CD4-positive, alpha-beta T cell (primary cell): ENCODE results near the gene ESRP2. TPM values are rescaled to one million over a fixed set of nuclear protein-coding genes. Genes with fewer than 3 reads are reported as not detected.

Source experiments
- ATAC-seq: fragments of 200-7000 bp; cut with Tn5 transposase; one replicate; pipeline ENCODE4 v1.10.0; 2022; ENCODE audit warnings: mild to moderate bottlenecking; ENCODE audit not compliant: poor library complexity
- CTCF ChIA-PET: fragments of 350-600 bp; sonication (Branson Sonifier 250); formaldehyde crosslinking; loops from one replicate; lab custom pipeline; 2021; ENCODE audit warnings: antibody characterized with exemption, inconsistent platforms; lab: Charles Lee
- POLR2A ChIA-PET: fragments of 350-600 bp; sonication (Branson Sonifier 250); formaldehyde crosslinking; loops from one replicate; lab custom pipeline; 2021; ENCODE audit warnings: antibody characterized with exemption, inconsistent platforms; lab: Charles Lee
- DNase-seq, 14 experiments: peaks; one replicate each; pipeline ENCODE4 v3.0.0-alpha.2; 2013 to 2020; ENCODE audit warnings: mixed read lengths in 2 of 14
- H3K27ac ChIP-seq, 2 donors: one replicate each; pipeline versions ENCODE4 v1.5.1 to v1.7.0; 2013; ENCODE audit warnings: low read length in 2 of 2, low read depth in 1 of 2, mild to moderate bottlenecking in 1 of 2
- H3K27me3 ChIP-seq, 2 experiments: 1 replicate in 1 of 2; 2 replicates in 1 of 2; pipeline versions ENCODE4 v1.6.1 to v1.7.0; 2013; ENCODE audit warnings: low read length in 2 of 2, control low read depth in 1 of 2, mild to moderate bottlenecking in 1 of 2, moderate library complexity in 1 of 2; ENCODE audit not compliant: insufficient read depth in 2 of 2, control insufficient read depth in 1 of 2
- H3K36me3 ChIP-seq: one replicate; pipeline ENCODE4 v1.6.1; 2013; ENCODE audit warnings: low read length, control low read depth; ENCODE audit not compliant: insufficient read depth
- H3K4me1 ChIP-seq: one replicate; pipeline ENCODE4 v1.6.1; 2013; ENCODE audit warnings: low read length, control low read depth; ENCODE audit not compliant: insufficient read depth
- H3K4me3 ChIP-seq: one replicate; pipeline ENCODE4 v1.5.1; 2013; ENCODE audit warnings: mild to moderate bottlenecking, low read length, moderate library complexity
- H3K9me3 ChIP-seq, 2 experiments: 1 replicate in 1 of 2; 2 replicates in 1 of 2; pipeline versions ENCODE4 v1.6.1 to v1.7.0; 2013; ENCODE audit warnings: low read length in 2 of 2, mild to moderate bottlenecking in 2 of 2, control low read depth in 1 of 2, moderate library complexity in 1 of 2; ENCODE audit not compliant: control insufficient read depth in 1 of 2, insufficient read depth in 1 of 2
- H3K27ac Mint-ChIP-seq: one replicate; pipeline ENCODE4 v1.8.0; 2020; ENCODE audit warnings: mixed read lengths
- H3K27me3 Mint-ChIP-seq: one replicate; pipeline ENCODE4 v1.8.0; 2021; ENCODE audit warnings: mixed read lengths
- H3K36me3 Mint-ChIP-seq: one replicate; pipeline ENCODE4 v1.8.0; 2021; ENCODE audit warnings: low read depth, mixed read lengths
- H3K4me1 Mint-ChIP-seq: one replicate; pipeline ENCODE4 v1.8.0; 2021; ENCODE audit warnings: low read depth, mixed read lengths
- H3K4me3 Mint-ChIP-seq: one replicate; pipeline ENCODE4 v1.8.0; 2020; ENCODE audit warnings: mild to moderate bottlenecking, mixed read lengths
- H3K9me3 Mint-ChIP-seq: one replicate; pipeline ENCODE4 v1.8.0; 2020; ENCODE audit warnings: mixed read lengths
- intact Hi-C, 2 experiments: fragments of 100-400 bp; cut with DNase I in 1 of 2; cut with micrococcal nuclease in 1 of 2; formaldehyde crosslinking; loops; one replicate each; pipeline versions ENCODE4 v1.15.1 to v1.9.0; 2023 to 2025; cut with DNase I, micrococcal nuclease
- total RNA-seq, 174 experiments: library from RNA in 2 of 174; stranded (reverse) in 2 of 174; gene quantifications; one replicate each; pipeline ENCODE4 v1.2.3 and lab custom pipeline; 2021 to 2026
- TF ChIP-seq, protein P1 (sequence below): fragments of 200-600 bp; IDR thresholded peaks from one replicate; pipeline ENCODE4 v1.8.0; 2022; ENCODE audit warnings: antibody characterized with exemption, mild to moderate bottlenecking

ESRP2 gene
- total RNA-seq, 2 experiments from 2014 or later = not detected

DNA sequence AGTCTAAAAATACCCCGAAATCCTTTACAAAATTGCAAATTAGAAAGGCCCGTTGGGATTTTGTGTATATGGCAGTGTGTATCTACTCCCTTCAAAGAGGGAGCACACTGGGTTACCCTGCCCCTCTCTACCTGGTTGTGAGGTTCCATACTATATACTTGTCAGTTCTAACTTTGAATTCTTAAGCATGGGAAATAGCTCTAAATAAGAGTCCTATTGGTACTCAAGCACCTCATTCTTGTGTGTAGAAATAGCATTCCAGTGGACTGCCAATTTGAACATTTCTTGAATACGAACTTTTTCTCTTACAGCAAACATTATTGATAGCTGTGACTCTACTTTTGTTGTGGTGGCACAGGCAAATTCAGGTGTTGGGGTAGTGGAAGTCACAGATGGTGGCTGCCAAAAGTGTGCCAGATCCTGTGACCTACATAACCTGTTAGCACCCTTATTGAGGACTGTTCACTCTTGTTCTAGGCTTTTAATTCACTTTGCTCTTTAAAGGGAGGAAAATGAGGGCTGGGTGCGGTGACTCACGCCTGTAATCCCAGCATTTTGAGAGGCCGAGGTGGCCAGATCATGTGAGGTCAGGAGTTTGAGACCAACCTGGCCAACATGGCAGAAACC, 16.1 kb downstream of the ESRP2 start:
- Mint-ChIP-seq H3K9me3 (no peaks in the 10 kb centered on the region), H3K4me3 (no peak overlapping the region), H3K27me3 (no peaks in the 10 kb centered on the region), H3K4me1 (peaks cover 24% of the 10 kb centered on the region), H3K27ac (peak overlapping the region; percentile 79), H3K36me3 (peaks cover 54% of the 10 kb centered on the region)
- peaks cover 58% of the 10 kb centered on the region for H3K36me3 ChIP-seq
- H3K9me3 ChIP-seq = no peaks in the 10 kb centered on the region
- ChIA-PET POLR2A (interaction anchor here (0.7 kb wide), 1 partner anchor 284 kb away, joined by 4 read pairs; no protein-coding TSS in a partner anchor), CTCF (interaction anchor here (0.8 kb wide), 2 partner anchors 64 to 403 kb away, joined by 3 read pairs; no protein-coding TSS in a partner anchor)
- H3K27me3 ChIP-seq = no peaks in the 10 kb centered on the region
- intact Hi-C loops = no loop called here
- no peak overlapping the region for H3K4me3 ChIP-seq
- DNase-seq (no peak), ATAC-seq (no peak)
- H3K4me1 ChIP-seq = no peaks in the 10 kb centered on the region
- TF ChIP-seq, protein P1, sequence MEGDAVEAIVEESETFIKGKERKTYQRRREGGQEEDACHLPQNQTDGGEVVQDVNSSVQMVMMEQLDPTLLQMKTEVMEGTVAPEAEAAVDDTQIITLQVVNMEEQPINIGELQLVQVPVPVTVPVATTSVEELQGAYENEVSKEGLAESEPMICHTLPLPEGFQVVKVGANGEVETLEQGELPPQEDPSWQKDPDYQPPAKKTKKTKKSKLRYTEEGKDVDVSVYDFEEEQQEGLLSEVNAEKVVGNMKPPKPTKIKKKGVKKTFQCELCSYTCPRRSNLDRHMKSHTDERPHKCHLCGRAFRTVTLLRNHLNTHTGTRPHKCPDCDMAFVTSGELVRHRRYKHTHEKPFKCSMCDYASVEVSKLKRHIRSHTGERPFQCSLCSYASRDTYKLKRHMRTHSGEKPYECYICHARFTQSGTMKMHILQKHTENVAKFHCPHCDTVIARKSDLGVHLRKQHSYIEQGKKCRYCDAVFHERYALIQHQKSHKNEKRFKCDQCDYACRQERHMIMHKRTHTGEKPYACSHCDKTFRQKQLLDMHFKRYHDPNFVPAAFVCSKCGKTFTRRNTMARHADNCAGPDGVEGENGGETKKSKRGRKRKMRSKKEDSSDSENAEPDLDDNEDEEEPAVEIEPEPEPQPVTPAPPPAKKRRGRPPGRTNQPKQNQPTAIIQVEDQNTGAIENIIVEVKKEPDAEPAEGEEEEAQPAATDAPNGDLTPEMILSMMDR = no peak
- peak overlapping the region in 1 of 2 donors; percentile 35 for H3K27ac ChIP-seq

DNA sequence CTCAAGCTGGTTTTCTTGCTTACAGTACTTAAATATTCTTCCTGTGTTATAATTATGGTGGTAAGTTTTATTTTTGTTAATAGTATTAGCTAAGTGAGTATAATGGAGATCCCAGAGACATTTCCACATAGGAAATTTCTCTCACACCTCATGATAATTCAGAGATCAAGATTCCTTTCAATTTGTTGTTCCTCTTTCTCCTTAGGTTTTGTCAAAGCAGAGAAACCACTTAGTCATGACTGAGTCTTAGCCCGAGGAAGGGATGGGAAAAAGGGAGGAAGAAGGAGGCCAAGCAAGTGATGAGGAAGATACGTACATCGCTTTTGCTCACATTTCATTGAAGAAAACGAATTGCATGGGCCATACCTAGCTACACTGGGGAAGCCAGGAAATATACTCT, 18.4 kb downstream of the ESRP2 start:
- Mint-ChIP-seq H3K9me3 (no peaks in the 10 kb centered on the region), H3K4me3 (no peak overlapping the region), H3K27ac (peak overlapping the region; percentile 65), H3K4me1 (peaks cover 32% of the 10 kb centered on the region), H3K27me3 (no peaks in the 10 kb centered on the region), H3K36me3 (peaks cover 56% of the 10 kb centered on the region)
- no peak for ATAC-seq
- POLR2A ChIA-PET = interaction anchor here (0.6 to 0.7 kb wide), 2 partner anchors 11 to 217 kb away, joined by 3 to 4 read pairs; no protein-coding TSS in a partner anchor
- no peak for DNase-seq
- H3K27me3 ChIP-seq = no peaks in the 10 kb centered on the region
- H3K4me3 ChIP-seq = no peak overlapping the region
- TF ChIP-seq, protein P1 = no peak
- H3K27ac ChIP-seq = no peak overlapping the region
- no peaks in the 10 kb centered on the region for H3K4me1 ChIP-seq
- no peaks in the 10 kb centered on the region for H3K9me3 ChIP-seq
- CTCF ChIA-PET = interaction anchor here (0.5 to 2.3 kb wide), 6 partner anchors 10 to 123 kb away, joined by 3 to 7 read pairs (median 4); no protein-coding TSS in a partner anchor
- intact Hi-C loops = no loop called here
- H3K36me3 ChIP-seq = peaks cover 55% of the 10 kb centered on the region

DNA sequence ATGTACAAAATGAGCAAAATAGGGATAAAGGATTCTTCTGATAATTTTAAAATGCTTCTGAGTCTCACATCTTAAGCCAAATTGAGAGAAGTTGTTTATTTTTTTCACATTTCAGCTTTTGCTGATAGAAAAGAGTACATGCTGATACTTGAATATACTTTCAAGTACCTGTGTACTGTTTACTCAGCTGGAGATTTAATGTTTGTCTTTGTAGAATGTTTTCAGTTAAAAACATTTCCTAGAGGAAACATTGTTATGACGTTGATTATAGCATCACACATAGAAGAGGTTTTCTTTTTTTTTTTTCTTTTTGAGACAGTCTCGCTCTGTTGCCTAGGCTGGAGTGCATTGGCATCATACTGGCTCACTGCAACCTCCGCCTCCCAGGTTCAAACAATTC, 19.7 kb downstream of the ESRP2 start:
- DNase-seq (no peak), ATAC-seq (no peak)
- Histone ChIP-seq H3K9me3 (no peaks in the 10 kb centered on the region), H3K4me1 (peaks cover 6% of the 10 kb centered on the region), H3K27me3 (no peaks in the 10 kb centered on the region), H3K4me3 (no peak overlapping the region), H3K27ac (no peak overlapping the region), H3K36me3 (peaks cover 43% of the 10 kb centered on the region)
- TF ChIP-seq, protein P1 = no peak
- ChIA-PET CTCF (interaction anchor here (1.6 to 2.3 kb wide), 2 partner anchors 11 to 122 kb away, joined by 5 to 7 read pairs; no protein-coding TSS in a partner anchor), POLR2A (no interaction called here)
- peak overlapping the region; percentile 79 for H3K27ac Mint-ChIP-seq
- H3K9me3 Mint-ChIP-seq = no peaks in the 10 kb centered on the region
- H3K4me1 Mint-ChIP-seq = peaks cover 40% of the 10 kb centered on the region
- no peak overlapping the region for H3K4me3 Mint-ChIP-seq
- peaks cover 55% of the 10 kb centered on the region for H3K36me3 Mint-ChIP-seq
- intact Hi-C loops = no loop called here
- H3K27me3 Mint-ChIP-seq = no peaks in the 10 kb centered on the region
